ENCODE data around the gene SEC14L5.

DNA sequence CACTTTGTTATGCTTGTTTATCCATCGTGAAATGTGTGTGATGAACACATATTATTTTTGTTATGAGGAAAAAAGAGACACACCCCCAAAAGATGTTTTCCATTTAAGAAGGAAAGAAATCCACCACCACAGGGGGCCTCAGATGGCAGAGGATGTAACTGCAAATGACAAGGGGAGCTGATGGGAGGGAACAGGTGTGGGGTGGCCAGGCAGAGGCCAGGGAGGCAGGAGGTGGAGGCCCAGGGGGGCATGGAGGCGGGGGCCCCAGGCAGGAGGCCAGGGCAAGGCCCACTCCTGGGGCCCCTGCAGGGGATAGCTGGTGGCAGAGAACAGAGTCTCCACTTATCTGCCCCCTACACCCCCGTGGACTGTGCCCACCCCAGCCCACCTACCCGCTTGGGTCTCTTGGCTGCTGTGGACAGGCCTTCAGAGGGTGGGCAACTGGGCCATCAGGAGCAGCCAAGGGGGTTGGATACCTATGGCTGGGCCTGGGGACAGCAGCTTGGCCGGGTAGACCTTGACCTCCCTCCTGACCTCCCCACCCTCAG lies 49.2 kb upstream of the SEC14L5 start:
- TF ChIP-seq POLR2A (IDR thresholded peaks at IDR 0.05; ENCODE audit: low read depth, low read length) (no peak), POLR2AphosphoS5 (IDR thresholded peaks at IDR 0.05; ENCODE audit: low read depth, low read length) (no peak), TAF1 (IDR thresholded peaks at IDR 0.05; ENCODE audit: borderline replicate concordance, low read depth, low read length) (no peak)
